H1 (cell line): Measurements from ENCODE around the gene EHD2. TPM values are rescaled to one million over a fixed set of nuclear protein-coding genes. Genes with fewer than 3 reads are reported as not detected.

ENCODE experiments used
- CTCF ChIA-PET: fragments of 300-600 bp; sonication (Branson Sonifier 250); formaldehyde crosslinking; loops from one replicate; lab custom pipeline; 2021; ENCODE audit not compliant: partially characterized antibody; lab: Charles Lee
- POLR2A ChIA-PET: fragments of 300-600 bp; sonication (Branson Sonifier 250); formaldehyde crosslinking; loops from one replicate; lab custom pipeline; 2021; ENCODE audit warnings: inconsistent platforms; ENCODE audit not compliant: partially characterized antibody; lab: Charles Lee
- DNase-seq, 2 experiments: peaks; one replicate each; pipeline versions ENCODE4 v3.0.0 to v3.0.0-alpha.2; 2010 to 2022; ENCODE audit warnings: low spot score in 2 of 2, low read depth in 1 of 2, mixed read lengths in 1 of 2
- FAIRE-seq: peaks from 2 replicates; lab custom pipeline; 2011; peaks lifted over from hg19 to GRCh38; lab: Jason Lieb, UNC
- H2AFZ ChIP-seq: 2 replicates; pipeline ENCODE4 v1.8.1; 2012; ENCODE audit warnings: low read length, inconsistent platforms
- H2AK5ac ChIP-seq: 2 replicates; pipeline ENCODE4 v1.6.1; 2013; ENCODE audit warnings: low read depth, low read length
- H2BK120ac ChIP-seq: replicated peaks from 2 replicates; pipeline ENCODE3; 2013; ENCODE audit warnings: low read depth, low read length, inconsistent platforms
- H2BK12ac ChIP-seq: 2 replicates; pipeline ENCODE4 v1.6.1; 2013; ENCODE audit warnings: low read depth, low read length
- H2BK15ac ChIP-seq: 2 replicates; pipeline ENCODE4 v1.6.1; 2013; ENCODE audit warnings: low read length
- H2BK20ac ChIP-seq: 2 replicates; pipeline ENCODE4 v1.6.1; 2013; ENCODE audit warnings: low read length
- H2BK5ac ChIP-seq: 2 replicates; pipeline ENCODE4 v1.6.1; 2013; ENCODE audit warnings: low read depth, low read length
- H3K14ac ChIP-seq: 2 replicates; pipeline ENCODE4 v1.6.1; 2013; ENCODE audit warnings: inconsistent platforms; ENCODE audit not compliant: insufficient read length
- H3K18ac ChIP-seq: 2 replicates; pipeline ENCODE4 v1.6.1; 2013; ENCODE audit warnings: low read length; ENCODE audit errors: extremely low read depth
- H3K23ac ChIP-seq: 2 replicates; pipeline ENCODE4 v1.6.1; 2013; ENCODE audit warnings: inconsistent platforms; ENCODE audit not compliant: insufficient read length
- H3K23me2 ChIP-seq: 2 replicates; pipeline ENCODE4 v1.6.1; 2013; ENCODE audit warnings: low read depth, low read length
- H3K27ac ChIP-seq: 2 replicates; pipeline ENCODE4 v1.6.1; 2011; ENCODE audit warnings: low read depth, low read length, inconsistent platforms
- H3K27me3 ChIP-seq, 4 experiments: replicated peaks in 1 of 4; 1 replicate in 1 of 4; 2 replicates in 3 of 4; pipeline versions ENCODE4 v1.6.1 to v1.8.1; 2011 to 2013; ENCODE audit warnings: low read length in 3 of 4, mild to moderate bottlenecking in 3 of 4, inconsistent platforms in 2 of 4, mixed read lengths in 2 of 4, moderate library complexity in 1 of 4; ENCODE audit not compliant: control insufficient read depth in 3 of 4, insufficient read depth in 3 of 4; ENCODE audit errors: extremely low read depth in 1 of 4
- H3K36me3 ChIP-seq, 4 experiments: 2 replicates each; pipeline versions ENCODE4 v1.6.1 to v1.8.1; 2011 to 2013; ENCODE audit warnings: mild to moderate bottlenecking in 4 of 4, low read length in 3 of 4, moderate library complexity in 2 of 4, control low read depth in 1 of 4, inconsistent platforms in 1 of 4; ENCODE audit not compliant: insufficient read depth in 4 of 4, control insufficient read depth in 2 of 4
- H3K4ac ChIP-seq: replicated peaks from 2 replicates; pipeline ENCODE3; 2013; ENCODE audit warnings: low read length, low read depth, mixed read lengths, inconsistent platforms; ENCODE audit not compliant: insufficient read length
- H3K4me1 ChIP-seq, 4 experiments: replicated peaks in 1 of 4; 1 replicate in 1 of 4; 2 replicates in 3 of 4; pipeline versions ENCODE4 v1.6.1 to v1.8.1; 2011 to 2013; ENCODE audit warnings: low read length in 3 of 4, inconsistent platforms in 2 of 4, mixed read lengths in 1 of 4; ENCODE audit not compliant: insufficient read depth in 4 of 4, control insufficient read depth in 3 of 4
- H3K4me2 ChIP-seq, 2 experiments: 2 replicates each; pipeline versions ENCODE4 v1.6.1 to v1.8.1; 2011 to 2013; ENCODE audit warnings: low read depth in 2 of 2, low read length in 2 of 2, control low read depth in 1 of 2, inconsistent platforms in 1 of 2, mild to moderate bottlenecking in 1 of 2; ENCODE audit not compliant: insufficient read depth in 1 of 2
- H3K4me3 ChIP-seq, 4 experiments: fragments of 200-600, 300-600 bp in 1 of 4; sonication (generic), shearing (Covaris generic), sonication (Bioruptor Twin) in 1 of 4; 2 replicates each; pipeline versions ENCODE4 v1.5.1 to v1.8.1; 2011 to 2016; ENCODE audit warnings: low read length in 4 of 4, low read depth in 3 of 4, control low read depth in 2 of 4, inconsistent platforms in 2 of 4, mild to moderate bottlenecking in 2 of 4, mixed read lengths in 1 of 4, moderate library complexity in 1 of 4; ENCODE audit not compliant: insufficient read depth in 2 of 4; ENCODE audit errors: extremely low read depth in 1 of 4
- H3K56ac ChIP-seq: replicated peaks from 2 replicates; pipeline ENCODE3; 2013; ENCODE audit warnings: low read depth, mild to moderate bottlenecking, mixed read lengths, low read length, inconsistent platforms; ENCODE audit not compliant: insufficient read length
- H3K79me1 ChIP-seq: 2 replicates; pipeline ENCODE4 v1.6.1; 2013; ENCODE audit warnings: low read depth, low read length, control low read depth
- H3K79me2 ChIP-seq, 2 experiments: 2 replicates each; pipeline versions ENCODE4 v1.6.1 to v1.8.1; 2012 to 2013; ENCODE audit warnings: low read length in 2 of 2, mild to moderate bottlenecking in 2 of 2, inconsistent platforms in 1 of 2; ENCODE audit not compliant: insufficient read depth in 2 of 2, control insufficient read depth in 1 of 2
- H3K9ac ChIP-seq, 4 experiments: replicated peaks in 1 of 4; 1 replicate in 1 of 4; 2 replicates in 3 of 4; pipeline versions ENCODE4 v1.6.1 to v1.8.1; 2011 to 2013; ENCODE audit warnings: low read depth in 3 of 4, low read length in 3 of 4, control low read depth in 2 of 4, mild to moderate bottlenecking in 2 of 4, moderate library complexity in 2 of 4, inconsistent platforms in 1 of 4; ENCODE audit errors: extremely low read depth in 1 of 4
- H3K9me3 ChIP-seq, 2 experiments: 2 replicates each; pipeline versions ENCODE4 v1.6.1 to v1.8.1; 2012 to 2013; ENCODE audit warnings: mild to moderate bottlenecking in 2 of 2, moderate library complexity in 2 of 2, control low read depth in 1 of 2, inconsistent platforms in 1 of 2, low read depth in 1 of 2, low read length in 1 of 2, mixed read lengths in 1 of 2; ENCODE audit not compliant: insufficient read depth in 2 of 2
- H4K20me1 ChIP-seq, 2 experiments: replicated peaks in 1 of 2; 2 replicates each; pipeline versions ENCODE3 to v1.8.1; 2011 to 2013; ENCODE audit warnings: inconsistent platforms in 2 of 2, low read length in 2 of 2, mild to moderate bottlenecking in 1 of 2; ENCODE audit not compliant: insufficient read depth in 2 of 2, control insufficient read depth in 1 of 2
- H4K5ac ChIP-seq: 2 replicates; pipeline ENCODE4 v1.6.1; 2013; ENCODE audit warnings: low read length, low read depth, mixed read lengths, inconsistent platforms; ENCODE audit not compliant: insufficient read length
- H4K8ac ChIP-seq: 2 replicates; pipeline ENCODE4 v1.8.0; 2013; ENCODE audit warnings: mild to moderate bottlenecking, moderate library complexity, low read length, inconsistent platforms; ENCODE audit not compliant: insufficient read depth; ENCODE audit errors: extremely low read depth
- H4K91ac ChIP-seq: replicated peaks from 2 replicates; pipeline ENCODE3; 2013; ENCODE audit warnings: low read length, mixed read lengths, inconsistent platforms; ENCODE audit not compliant: insufficient read length
- CREB1 ChIP-seq: IDR thresholded peaks from 2 replicates; pipeline ENCODE4 v1.6.1; 2012; ENCODE audit warnings: inconsistent platforms
- CTCF ChIP-seq, 3 experiments: IDR thresholded peaks; 1 replicate in 2 of 3; 2 replicates in 1 of 3; pipeline versions ENCODE4 v1.5.1 to v1.6.1; 2011; ENCODE audit warnings: low read length in 3 of 3, mild to moderate bottlenecking in 3 of 3, inconsistent platforms in 2 of 3, low read depth in 1 of 3, moderate library complexity in 1 of 3; ENCODE audit not compliant: insufficient read depth in 1 of 3; ENCODE audit errors: control extremely low read depth in 1 of 3
- NANOG ChIP-seq: IDR thresholded peaks from 2 replicates; pipeline ENCODE4 v1.6.1; 2011; ENCODE audit warnings: low read length, low read depth, mild to moderate bottlenecking, inconsistent platforms; ENCODE audit not compliant: insufficient read depth, poor library complexity, severe bottlenecking
- POLR2A ChIP-seq, 2 experiments: IDR thresholded peaks; 1 replicate in 1 of 2; 2 replicates in 1 of 2; pipeline ENCODE4 v1.6.1; 2011; ENCODE audit warnings: low read depth in 2 of 2, low read length in 2 of 2, mild to moderate bottlenecking in 2 of 2; ENCODE audit errors: control extremely low read depth in 1 of 2
- SIRT6 ChIP-seq: IDR thresholded peaks from one replicate; pipeline ENCODE4 v1.7.1; 2012; ENCODE audit warnings: low read length, inconsistent platforms
- SRF ChIP-seq: IDR thresholded peaks from 2 replicates; pipeline ENCODE4 v1.6.1; 2011; ENCODE audit warnings: mild to moderate bottlenecking, low read depth, low read length, moderate library complexity
- USF2 ChIP-seq: IDR thresholded peaks from 2 replicates; pipeline ENCODE4 v1.6.1; 2011; ENCODE audit warnings: low read length, improper control_type of control experiment
- ZNF274 ChIP-seq: IDR thresholded peaks from 2 replicates; pipeline ENCODE4 v1.7.0; 2012; ENCODE audit warnings: low read length, borderline replicate concordance; ENCODE audit errors: extremely low read depth
- WGBS, 2 experiments: shearing (Covaris generic) in 1 of 2; methylation state at CpG; one replicate each; pipeline versions ENCODE4 v1.1.6 to v1.1.7; 2013 to 2015; ENCODE audit warnings: low lambda C conversion rate in 2 of 2, mixed read lengths in 2 of 2, inconsistent platforms in 1 of 2, low coverage in 1 of 2, missing lambda C conversion rate in 1 of 2; ENCODE audit not compliant: insufficient replicate concordance in 2 of 2, insufficient coverage in 1 of 2, insufficient read length in 1 of 2; ENCODE audit errors: extremely low coverage in 1 of 2, missing lambda C conversion rate in 1 of 2; 5-methylcytosine and 5-hydroxymethylcytosine counted together
- polyA plus RNA-seq, 7 experiments: library from polyadenylated mRNA; depleted of rRNA in 3 of 7; stranded (reverse) in 5 of 7; unstranded in 2 of 7; fragments of >200 nt in 5 of 7; fragments of 200-250 nt in 2 of 7; gene quantifications; 1 replicate in 5 of 7; 2 replicates in 1 of 7; 4 replicates in 1 of 7; pipeline versions ENCODE4 v1.2.1 to v1.2.3, GENCODE V29; 2011 to 2013; ENCODE audit warnings: missing spikeins in 2 of 7, mixed read lengths in 2 of 7
- total RNA-seq: library from RNA; stranded (reverse); fragmentation: NEBNext Ultra II Directional; extraction: Animal tissue kit (Norgen Biotek cat#: 25700); gene quantifications from 2 replicates; pipeline ENCODE4 v1.2.1, GENCODE V29; 2021

The EHD2 gene
- total and polyA plus RNA-seq, 2 of the 8 experiments (the other 6 are each of a cell fraction or from before 2014, with no cell fraction given) = 4.5 to 14.3 TPM

DNA sequence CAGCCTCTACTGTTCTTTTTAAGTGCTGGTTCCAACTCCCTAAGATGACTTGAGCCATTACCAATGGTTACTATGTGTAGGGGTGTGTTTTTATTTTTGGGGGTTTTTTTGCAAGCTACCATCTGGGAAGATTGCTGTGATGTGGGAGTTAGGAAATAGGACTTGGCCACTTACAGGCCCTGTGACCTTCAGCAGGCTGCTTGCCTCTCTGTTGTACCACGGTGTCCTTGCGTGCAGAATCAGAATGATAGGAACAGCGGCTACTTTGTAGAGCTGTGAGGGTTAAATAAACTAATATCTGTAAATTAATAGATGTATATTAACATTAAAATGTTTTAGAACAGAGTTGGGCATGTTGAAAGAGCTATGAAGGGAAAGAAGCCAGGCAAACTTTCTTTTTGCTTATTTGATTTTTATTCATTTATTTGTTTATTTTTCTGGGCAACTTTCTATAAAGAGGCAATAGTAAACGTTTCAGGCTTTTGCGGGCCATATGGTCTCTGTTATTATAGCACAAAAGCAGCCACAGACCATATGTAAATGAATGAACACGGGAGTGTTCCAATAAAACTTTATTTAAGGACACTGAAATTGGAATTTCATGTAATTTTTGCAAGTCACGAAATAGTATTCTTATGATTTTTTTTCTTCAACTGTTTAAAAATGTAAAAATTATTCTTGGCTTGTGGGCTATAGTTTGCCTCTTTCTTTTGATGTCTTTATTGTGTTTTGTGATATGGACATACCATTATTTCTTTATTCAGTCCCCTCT lies 26.4 kb upstream of the EHD2 start:
- no peak overlapping the region for H4K5ac ChIP-seq
- H3K36me3 ChIP-seq = peaks cover 0 to 12% (median 4%) of the 10 kb centered on the region in 4 experiments
- H3K4me2 ChIP-seq = no peak overlapping the region
- no peak overlapping the region for H2AFZ ChIP-seq
- H2BK12ac ChIP-seq = no peak overlapping the region
- no peaks in the 10 kb centered on the region for H3K9me3 ChIP-seq
- H3K23ac ChIP-seq = no peak overlapping the region
- no peak overlapping the region for H3K4me3 ChIP-seq
- H2AK5ac ChIP-seq = no peak overlapping the region
- no peak overlapping the region for H2BK15ac ChIP-seq
- H3K14ac ChIP-seq = no peak overlapping the region
- CTCF ChIA-PET = interaction anchor here (1.0 to 1.6 kb wide), 4 partner anchors 11 to 250 kb away, joined by 3 to 5 read pairs (median 4); partner anchors contain the start of gene EHD2
- H4K20me1 ChIP-seq = peaks cover 0 to 6% of the 10 kb centered on the region in 2 experiments
- 93% methylated on average over 7 of the region's 7 CpGs; no CpG with 5 or more reads in 1 of the 2 experiments for WGBS, 2 experiments
- no peak overlapping the region for H3K18ac ChIP-seq
- H3K23me2 ChIP-seq = no peaks in the 10 kb centered on the region
- FAIRE-seq = no peak
- H3K4ac ChIP-seq = no peak overlapping the region
- H3K79me1 ChIP-seq = no peaks in the 10 kb centered on the region; the same call in 1 of the 2 replicates
- no peaks in the 10 kb centered on the region for H3K27me3 ChIP-seq
- no peak for TF ChIP-seq SRF
- no peak for TF ChIP-seq ZNF274
- TF ChIP-seq CREB1 = no peak
- TF ChIP-seq NANOG = no peak
- no peak for TF ChIP-seq USF2
- TF ChIP-seq SIRT6 = no peak
- TF ChIP-seq CTCF (IDR thresholded peaks at IDR 0.05; ENCODE audit: control extremely low read depth in 1 of 3, insufficient read depth in 1 of 3, low read depth in 1 of 3, low read length in 3 of 3) = no peak
- no peak for TF ChIP-seq POLR2A (IDR thresholded peaks at IDR 0.05; ENCODE audit: control extremely low read depth in 1 of 2, low read depth in 2 of 2, low read length in 2 of 2)
- TF ChIP-seq, all 59 proteins: peak for 0
- no peak overlapping the region for H2BK20ac ChIP-seq
- no peak overlapping the region for H4K91ac ChIP-seq
- no peak overlapping the region for H2BK5ac ChIP-seq
- H3K9ac ChIP-seq = no peak overlapping the region
- H4K8ac ChIP-seq = no peak overlapping the region
- H2BK120ac ChIP-seq = no peak overlapping the region
- H3K56ac ChIP-seq = no peak overlapping the region
- POLR2A ChIA-PET = interaction anchor here (0.5 kb wide), 1 partner anchor 538 kb away, joined by 3 read pairs; no protein-coding TSS in a partner anchor
- no peak overlapping the region for H3K27ac ChIP-seq
- H3K4me1 ChIP-seq = no peaks in the 10 kb centered on the region
- DNase-seq = no peak
- H3K79me2 ChIP-seq = no peaks in the 10 kb centered on the region; a peak in 1 of 4 replicates
